Airway epithelial cell (primary cell): ENCODE data around the gene ELOVL6. TPM values are rescaled to one million over a fixed set of nuclear protein-coding genes. Genes with fewer than 3 reads are reported as not detected.

Experiments used
- total RNA-seq: library from RNA; depleted of rRNA; stranded (reverse); fragments of >200 nt; gene quantifications from 2 replicates; pipeline ENCODE4 v1.2.3, GENCODE V29; 2015

The ELOVL6 gene, protein sequence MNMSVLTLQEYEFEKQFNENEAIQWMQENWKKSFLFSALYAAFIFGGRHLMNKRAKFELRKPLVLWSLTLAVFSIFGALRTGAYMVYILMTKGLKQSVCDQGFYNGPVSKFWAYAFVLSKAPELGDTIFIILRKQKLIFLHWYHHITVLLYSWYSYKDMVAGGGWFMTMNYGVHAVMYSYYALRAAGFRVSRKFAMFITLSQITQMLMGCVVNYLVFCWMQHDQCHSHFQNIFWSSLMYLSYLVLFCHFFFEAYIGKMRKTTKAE
- total RNA-seq = 20.7 and 26.1 TPM in 2 replicates

DNA sequence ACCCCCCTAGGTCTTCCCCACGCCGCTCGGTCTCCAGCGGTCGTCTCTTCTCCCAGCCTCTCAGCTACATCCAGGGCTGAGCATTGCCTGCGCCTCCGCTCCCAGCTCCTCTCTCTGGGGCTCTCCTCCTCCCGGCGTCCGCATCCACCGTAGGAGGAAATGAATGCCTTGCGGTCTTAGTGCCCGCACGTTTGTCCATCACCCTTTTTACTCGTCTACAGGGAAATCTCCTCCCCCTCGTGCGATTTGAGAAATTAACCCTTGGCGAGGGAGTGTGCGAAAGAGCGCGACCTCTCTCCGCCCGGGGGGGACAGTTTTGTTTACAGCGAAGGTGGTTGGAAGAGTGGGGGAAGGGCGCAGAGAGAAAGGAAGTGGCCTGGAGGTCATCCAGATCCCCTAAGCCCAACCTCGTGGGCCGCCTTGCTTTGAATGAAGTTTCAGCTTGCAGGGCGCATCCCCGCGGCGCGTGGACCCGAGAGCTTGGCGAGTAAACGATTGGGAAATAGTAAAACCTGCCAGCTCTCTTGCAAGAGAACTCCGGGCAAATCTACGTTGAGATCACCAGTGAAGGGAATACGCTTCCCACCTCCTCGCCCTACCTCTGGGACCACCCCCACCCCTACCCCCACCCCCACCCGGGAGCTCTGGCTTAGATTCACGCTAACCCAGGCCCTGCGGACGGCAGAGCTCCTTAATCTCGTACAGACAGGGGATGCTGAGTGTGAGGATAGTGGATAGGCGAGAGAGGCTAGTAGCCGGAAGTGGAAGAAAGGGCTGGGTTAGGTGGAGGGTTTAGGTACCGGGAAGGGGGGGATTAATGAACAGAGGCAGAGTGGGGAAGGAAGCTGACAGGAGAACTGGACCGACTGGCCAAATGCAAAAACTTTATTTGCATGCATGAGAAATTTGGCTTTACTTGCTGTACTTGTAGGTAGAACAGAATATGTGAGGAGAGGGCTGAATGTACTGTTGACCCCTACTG is at the start of gene ELOVL6:
Gene ELOVL6 (minus strand): TSS at position 181 of the 982 bp plus-strand sequence. CDS start 280 bp downstream, outside the sequence.

